GM21576 (cell line): Measurements from ENCODE around the gene AGBL5.
A peak's percentile ranks its signal among the peaks of the same experiment; 100 is the strongest.

ENCODE experiments used
- ATAC-seq: cut with Tn5 transposase; IDR thresholded peaks from one replicate; pipeline ENCODE4 v1.9.1; 2021; ENCODE audit warnings: mild to moderate bottlenecking, moderate library complexity; ENCODE audit not compliant: unreplicated experiment

AGBL5 gene

DNA sequence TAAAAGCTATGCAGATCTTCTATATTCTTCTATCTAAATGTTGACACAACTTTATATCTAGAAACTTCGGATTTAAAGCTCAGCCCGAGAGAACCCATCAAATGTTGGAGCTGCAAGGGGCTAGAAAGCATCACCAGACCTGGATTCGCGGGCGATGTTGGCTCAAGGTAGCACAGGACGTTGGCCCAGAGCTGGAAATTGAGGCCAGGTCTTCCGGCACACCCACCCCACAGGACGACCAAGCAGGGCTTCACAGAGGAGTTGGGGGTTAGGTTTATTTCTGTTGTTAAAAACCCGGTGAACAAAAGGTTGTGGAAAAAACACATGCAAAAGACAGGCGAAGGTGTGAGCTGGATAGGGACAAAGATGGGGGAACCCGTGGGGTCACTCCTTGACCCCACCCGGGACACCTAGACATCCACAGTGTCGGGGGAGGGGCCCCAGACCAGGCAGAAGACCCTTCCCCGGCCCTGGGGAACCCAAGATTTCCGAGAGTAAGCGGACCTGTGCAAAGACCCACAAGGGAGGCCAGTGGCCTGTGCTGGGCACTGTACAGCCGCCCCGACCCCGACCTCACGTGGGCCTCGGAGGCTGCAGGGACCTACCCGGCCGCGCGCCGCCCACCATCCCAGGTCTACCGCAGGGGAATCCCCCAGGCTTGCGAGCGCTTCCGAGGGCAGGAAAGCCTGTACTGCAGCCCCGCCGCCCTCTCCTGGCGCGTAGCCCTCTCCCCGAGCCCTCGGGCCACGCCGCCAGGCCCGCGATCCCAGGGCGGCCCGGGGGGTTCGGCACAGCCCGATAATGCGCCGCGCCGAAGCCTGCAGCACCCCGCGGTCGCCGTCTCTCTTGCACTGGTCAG is 1.8 kb upstream of the AGBL5 start:
- ATAC-seq: peak; percentile 13

DNA sequence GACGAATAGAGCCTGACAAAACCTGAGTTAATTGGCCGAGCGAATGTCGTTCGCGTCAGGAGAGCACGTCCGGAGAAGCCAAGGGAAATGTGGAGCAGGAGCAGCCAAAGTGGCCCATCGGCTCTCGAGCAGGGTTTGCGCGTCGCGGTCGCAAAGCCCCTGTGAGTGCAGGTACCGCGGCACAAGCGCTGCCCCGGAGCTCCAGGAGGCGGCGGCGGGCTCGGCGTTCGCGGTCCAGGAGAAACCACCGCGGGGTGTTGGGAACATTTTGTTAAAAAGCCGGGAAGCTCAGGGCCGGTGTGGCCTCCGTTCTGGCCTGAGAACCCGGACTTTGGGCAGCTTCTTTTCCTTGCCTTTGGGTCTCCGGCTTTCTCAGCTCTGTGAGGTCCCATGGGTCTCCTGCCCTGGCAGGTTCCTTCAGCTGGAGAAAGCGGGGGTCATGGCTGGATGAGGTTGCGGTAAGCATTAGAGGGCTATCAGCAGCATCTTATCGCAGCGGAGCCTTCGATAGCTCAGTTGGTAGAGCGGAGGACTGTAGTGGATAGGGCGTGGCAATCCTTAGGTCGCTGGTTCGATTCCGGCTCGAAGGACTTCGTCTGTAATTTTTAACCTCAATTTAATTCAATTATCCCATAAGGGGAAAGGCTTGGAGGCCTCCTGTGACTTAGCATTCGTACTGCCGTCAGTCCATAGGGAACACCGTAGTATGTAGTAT is 1.0 kb upstream of the AGBL5 start:
- peak; percentile 46 for ATAC-seq

DNA sequence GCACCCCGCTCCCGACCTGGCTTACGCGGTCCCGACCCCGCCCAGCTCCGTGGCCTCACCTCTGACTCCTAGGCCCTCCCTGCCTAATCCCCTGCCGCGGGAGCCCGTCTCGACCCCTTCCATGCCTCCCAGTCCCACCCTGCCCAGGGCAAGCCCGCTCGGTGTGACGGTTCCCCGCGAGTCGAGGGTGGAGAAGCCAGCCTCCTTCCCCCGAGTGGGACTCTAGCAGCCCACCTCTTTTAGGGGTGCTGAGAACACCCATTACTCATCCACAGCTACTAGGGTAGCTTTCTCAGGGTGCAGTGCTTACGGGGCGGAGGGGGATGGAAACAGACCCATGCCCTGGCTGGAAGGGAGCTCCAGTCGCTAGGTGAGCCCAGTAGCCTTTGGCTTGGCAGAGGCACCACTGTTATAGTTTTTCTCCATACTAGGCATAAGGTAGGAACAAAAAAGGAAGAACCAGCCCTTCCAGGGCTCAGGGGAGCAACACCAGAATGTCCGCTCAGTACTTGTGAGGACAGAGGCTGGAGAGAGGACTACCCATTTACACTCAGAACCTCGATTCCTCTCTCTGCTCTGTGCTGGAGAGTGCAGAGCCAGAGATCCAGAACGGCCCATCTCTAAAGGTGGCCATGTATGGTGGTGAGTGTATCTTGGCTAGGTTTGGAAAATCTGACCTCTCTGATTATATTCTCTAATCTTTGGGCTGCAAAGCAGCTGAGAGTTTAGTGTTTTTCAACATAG is 606 bp downstream of the AGBL5 start:
- ATAC-seq: no peak

DNA sequence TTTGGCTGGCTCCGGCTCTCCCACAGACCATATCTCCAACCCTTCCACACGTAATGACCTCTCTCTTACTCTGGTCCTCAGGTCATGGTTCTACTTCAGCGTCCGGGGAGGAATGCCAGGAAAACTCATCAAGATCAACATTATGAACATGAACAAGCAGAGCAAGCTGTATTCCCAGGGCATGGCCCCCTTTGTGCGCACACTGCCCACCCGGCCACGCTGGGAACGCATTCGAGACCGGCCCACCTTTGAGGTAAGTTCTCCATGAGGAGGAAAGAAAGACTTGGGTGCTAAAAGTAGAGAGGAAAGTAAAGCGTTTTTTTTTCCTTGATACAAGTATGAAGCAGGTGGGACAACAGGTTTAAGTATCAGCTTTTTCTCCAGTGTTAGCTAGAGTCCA is 1.9 kb downstream of the AGBL5 start:
- ATAC-seq: no peak

DNA sequence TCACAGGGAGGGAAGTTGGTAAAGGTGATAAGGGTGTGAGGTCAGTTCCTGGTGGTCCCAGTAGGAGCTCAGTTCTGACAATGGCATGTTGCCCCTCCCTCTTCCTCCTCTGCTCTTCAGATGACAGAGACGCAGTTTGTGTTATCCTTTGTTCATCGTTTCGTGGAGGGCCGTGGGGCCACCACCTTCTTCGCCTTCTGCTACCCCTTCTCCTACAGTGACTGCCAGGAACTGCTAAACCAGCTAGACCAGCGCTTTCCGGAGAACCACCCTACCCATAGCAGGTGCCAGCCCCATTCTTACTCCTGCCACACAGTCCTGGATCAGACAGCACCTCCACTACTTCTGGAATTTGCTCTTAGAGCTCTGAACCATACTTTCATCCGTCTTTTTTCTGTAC is 2.3 kb downstream of the AGBL5 start:
- no peak for ATAC-seq

DNA sequence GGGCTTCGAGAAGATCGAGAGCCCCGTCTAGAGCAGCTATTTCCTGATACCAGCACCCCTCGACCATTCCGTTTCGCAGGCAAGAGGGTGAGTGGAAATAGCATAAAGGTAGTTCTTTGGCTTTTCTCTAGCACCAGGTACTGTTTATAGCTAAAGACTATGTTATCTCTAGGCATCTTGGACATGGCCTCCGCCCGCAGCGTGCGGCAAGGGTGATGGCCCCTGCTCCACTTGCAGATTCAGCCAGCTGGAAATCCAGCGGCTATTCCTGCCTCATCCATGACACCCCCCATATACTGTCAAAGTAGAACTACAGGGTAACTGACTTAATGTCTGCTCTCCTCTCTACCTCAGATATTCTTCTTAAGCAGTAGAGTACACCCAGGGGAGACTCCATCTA is 3.3 kb downstream of the AGBL5 start:
- no peak for ATAC-seq

DNA sequence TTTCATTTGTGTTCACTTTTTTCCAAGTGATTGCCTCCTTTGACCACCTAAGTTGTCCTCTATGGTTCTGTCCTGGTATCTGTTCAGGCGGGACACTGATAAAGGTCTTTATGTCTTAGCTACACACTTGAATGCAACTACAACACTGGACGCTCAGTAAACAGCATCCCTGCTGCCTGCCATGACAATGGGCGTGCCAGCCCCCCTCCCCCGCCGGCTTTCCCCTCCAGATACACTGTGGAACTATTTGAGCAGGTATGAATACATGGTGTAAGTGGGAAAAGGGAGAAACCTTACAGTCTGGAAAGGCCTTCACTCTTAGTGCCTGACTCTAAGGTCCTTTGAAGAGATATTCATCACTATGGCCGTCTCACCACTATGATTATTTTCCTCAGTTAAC is 5.7 kb downstream of the AGBL5 start:
- no peak for ATAC-seq

DNA sequence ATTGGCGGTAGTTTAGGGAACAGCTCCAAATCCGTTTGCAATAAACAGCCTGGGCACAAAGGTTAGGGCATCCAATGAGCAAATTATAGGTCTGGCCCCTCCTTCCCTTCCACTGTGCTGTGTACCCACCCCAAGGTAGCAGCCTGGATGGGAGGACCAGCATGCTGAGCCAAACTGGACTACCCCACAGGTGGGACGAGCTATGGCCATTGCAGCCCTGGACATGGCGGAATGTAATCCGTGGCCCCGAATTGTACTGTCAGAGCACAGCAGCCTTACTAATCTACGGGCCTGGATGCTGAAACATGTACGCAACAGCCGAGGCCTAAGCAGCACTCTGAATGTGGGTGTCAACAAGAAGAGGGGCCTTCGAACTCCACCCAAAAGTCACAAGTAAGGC is 6.7 kb downstream of the AGBL5 start:
- ATAC-seq: no peak

DNA sequence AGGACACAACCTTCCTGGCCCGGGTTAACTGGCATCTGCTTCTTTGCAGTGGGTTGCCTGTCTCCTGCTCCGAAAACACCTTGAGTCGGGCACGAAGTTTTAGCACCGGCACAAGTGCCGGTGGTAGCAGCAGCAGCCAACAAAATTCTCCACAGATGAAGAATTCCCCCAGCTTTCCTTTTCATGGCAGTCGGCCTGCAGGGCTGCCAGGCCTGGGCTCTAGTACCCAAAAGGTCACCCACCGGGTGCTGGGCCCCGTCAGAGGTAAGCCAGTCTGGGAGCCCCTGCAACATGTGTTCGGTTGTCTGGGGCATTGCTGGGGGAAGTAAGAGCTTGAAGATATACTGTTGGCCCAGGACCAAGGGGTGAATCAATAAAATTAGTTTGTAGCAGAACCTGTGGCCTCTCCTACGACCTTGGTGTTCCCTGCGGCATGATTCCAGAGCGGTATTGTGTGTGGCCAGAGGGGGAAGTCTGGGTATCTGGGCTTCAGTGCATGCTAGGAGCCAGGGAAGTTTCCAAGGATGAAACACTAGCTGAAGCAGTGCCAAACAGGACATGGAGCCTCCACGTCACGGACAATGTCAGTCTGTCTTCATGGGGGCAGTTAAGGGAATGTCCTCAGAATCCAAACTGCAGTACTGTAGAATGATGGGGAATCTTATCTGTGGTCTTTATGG is 7.8 kb downstream of the AGBL5 start:
- ATAC-seq: no peak

DNA sequence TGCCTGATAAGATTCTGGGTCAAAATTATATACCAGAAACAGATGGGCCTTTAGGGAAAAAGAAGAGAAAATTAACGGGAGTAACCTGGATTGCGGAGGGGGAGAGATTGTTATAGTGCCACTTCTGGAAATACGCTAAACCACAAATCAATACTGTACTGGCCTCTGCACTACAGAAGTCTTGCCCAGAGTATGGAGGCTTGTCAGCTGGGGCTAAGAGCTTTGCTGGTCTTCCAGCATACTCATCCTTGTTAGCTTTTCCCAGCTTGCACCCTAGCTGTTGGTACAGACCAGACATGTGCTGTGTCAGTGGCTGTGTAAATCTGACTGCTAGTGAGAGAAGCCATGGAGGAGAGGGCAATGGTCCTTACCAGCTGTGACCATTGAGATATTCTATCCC is 8.9 kb downstream of the AGBL5 start:
- ATAC-seq: no peak

DNA sequence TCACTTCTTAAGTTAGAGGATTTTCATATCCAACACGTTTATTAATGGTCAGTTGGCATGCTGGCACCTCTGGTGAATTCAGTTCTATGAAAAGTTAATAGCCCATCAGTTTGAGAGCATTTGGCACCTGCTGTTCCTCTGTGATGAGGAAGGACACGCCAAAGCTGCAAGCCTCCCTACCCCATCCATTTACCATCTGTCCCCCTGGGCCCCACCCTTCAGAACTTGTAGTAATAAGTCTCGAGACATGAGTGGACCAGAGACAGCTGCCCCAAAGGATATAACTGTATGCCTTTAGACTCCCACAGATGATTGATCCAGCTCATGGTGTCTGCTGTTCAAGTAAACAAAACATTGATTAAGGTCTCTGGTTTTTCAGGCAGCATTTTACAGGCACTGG is 13.7 kb downstream of the AGBL5 start:
- no peak for ATAC-seq

DNA sequence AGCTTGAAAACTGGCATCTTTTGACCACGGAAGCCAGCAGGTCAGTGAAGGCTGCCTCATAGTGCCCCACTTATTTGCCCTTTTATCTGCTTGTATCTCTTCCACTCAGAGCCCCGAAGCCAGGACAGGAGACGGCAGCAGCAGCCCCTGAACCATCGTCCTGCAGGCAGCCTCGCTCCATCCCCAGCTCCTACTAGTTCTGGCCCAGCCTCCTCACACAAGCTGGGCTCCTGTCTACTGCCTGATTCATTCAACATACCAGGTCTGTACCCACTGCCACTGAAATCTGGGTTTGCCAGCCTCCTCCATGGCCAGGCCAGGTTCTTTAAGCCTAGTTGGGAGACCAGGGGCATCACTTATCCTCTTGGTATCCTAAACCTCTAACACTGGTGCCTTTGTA is 15.9 kb downstream of the AGBL5 start:
- ATAC-seq: no peak

DNA sequence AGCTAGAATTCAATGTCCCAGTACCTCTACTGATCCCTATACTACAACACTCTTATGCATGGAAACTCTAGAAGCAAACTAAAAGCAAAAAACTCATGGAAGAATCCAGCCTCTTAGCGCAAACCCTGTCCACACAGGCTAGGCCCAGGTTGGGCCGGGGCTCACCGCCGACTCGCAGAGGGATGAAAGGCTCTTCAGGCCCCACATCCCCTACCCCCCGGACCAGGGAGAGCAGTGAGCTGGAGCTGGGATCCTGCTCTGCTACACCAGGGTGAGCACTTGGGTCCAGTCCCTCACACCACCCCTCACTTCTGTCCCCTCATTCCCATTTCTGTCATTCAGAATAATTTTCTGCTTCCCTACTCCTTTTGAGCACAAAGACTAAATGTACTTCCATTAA is 18.0 kb downstream of the AGBL5 start:
- no peak for ATAC-seq

DNA sequence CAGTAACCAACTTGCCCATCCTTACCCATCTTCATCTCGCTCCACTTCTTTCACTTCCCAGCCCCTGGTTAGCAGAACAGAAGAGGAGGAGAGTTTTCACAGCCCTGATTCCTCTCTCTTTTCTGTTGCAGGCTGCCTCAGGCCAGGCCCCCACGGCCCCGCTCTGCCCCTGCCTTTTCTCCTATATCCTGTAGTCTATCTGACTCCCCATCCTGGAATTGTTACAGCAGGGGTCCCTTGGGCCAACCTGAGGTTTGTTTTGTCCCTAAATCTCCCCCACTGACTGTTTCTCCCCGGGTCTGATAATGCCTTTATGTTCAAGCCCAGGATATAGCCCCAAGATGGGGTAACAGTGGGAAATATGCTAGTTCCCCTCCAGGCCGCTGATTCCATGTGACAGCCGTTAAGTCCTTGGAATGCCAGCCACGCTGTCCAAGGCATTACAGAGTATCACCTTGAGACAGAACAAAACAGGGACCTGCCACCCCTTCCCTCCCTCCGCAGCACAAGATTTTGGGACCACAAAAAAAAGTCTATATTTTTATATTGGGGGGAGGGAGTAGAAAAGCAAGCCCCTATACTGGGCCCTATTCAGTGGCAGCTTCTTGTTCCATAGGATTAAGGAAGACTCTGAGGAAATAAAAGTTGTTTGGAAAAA is 18.6 kb downstream of the AGBL5 start:
- ATAC-seq: no peak

DNA sequence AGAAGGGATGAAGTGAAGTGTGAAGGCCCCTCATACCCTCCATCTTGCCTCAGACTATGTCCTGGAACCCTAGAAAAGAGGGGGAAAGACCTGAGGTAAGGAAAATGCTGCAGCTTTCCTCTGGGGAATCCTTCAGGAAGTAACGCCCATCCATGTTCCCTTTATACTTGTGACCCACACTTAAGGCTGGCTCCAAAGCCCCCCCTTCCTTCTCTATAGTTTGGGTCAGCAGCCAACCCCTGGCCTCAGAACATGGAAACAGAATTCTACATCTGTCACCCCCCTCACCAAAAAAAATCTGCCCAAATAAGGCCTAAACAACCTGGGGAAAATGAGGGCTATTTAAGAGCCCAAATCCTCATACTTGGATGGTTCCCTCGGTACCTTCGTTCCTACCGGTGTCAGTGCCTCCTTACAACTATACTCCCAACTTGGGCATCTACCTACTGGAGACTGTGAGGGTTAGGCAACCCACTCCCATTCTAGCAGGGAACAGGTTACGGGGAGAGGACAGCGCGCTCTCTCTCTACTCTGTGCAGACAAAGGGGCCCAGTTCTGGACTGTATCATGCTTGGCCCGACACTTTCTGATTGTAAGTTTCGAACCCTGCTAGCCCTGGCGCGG is 19.3 kb downstream of the AGBL5 start:
- no peak for ATAC-seq

DNA sequence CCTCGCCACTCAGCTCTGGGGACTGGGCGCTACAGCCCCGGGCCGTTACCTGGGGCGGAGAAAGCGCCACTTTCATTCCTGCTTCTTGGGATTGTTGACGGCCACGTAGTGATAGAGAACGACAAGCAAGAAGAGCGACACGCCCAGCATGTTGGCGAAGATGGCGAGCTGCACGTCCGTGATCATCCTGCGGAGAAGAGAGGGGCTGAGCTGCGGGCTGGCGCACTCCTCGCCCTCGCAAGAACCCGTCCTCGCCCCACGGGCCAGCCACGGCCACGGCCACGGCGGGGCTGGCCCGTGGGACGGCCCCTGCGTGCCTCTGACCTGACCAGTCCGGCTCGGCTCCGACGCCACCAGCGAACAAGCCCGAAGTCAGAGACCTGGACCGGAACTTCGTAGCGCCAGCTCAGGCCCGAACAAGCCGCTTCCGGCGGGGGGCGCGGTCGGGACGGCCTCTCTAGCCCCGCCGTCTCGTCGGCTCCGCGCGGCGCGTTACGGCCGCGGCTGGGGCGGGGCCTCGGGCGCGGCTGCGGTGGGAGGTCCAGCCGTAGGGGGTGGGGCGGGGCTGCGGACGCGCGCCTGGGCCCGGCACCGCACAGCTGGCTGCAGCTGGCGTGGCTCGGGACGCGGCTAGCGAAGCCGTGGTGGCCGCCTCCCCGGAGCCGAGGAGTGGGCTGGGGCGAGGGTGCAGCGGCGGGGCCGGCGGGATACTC is 20.0 kb downstream of the AGBL5 start, which contains the start of gene OST4:
TSS of gene OST4 (minus strand) at position 378 of the 713 bp plus-strand sequence.
- ATAC-seq: peak; percentile 81

DNA sequence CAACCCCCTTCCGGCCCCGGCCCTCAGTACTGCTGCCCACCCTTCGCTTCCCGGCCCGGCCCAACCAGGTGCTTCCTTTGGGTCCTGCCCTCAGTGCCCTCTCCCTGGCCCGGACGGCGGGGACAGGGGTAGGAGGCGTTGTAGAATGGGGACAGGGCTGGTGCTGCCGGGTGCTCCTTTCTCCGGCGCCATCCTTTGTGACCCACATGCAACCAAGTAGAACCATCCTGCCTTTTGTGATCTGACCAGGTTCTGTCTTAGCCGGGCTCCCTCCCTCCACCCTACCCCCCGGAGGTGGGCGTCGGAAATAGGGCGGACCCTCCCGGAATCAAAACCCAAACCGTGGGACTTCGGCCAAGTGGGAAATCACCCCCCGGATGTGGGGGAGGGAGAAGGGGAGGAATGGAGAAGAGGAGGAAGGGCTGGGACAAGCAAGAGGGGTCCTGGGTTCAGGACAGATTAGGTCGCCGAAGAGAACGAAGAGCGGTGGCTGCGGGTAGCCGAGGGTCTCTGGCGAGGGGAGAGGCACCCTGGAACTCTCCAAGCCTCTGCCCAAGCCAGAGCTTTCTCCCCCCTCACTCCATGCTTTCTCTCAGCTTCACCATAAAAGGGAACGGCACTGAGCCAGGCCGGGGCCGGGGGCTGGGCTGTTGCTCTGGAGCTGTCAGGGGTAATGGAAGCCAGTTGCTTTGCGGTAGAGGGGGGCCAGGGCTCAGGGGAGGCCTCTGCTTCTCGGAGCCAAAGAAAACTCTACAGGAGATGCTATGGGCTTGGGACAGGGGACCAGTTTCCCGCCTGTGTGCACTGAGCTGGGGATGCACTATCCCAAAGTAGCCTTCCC is 20.7 kb downstream of the AGBL5 start:
- peak; percentile 5 for ATAC-seq

DNA sequence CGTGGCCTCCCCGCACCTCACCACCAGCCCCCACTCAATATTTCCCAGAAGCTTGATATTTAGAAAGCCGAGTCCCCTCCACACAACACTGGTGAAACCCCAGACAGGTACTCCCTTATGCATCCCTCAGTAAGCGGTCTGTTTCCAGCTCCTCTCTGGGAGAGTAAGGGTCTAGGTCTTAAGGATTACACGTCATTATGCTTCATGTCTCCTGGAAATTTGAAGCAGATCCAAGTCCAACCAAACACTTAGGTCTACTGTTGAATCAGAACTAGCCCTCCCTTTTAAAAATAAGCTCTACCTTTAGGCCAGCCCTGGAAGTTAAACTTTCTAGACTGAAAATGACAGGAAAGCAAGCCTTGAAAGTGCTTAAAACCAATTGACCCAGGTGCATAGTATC is 21.5 kb downstream of the AGBL5 start:
- ATAC-seq: no peak

DNA sequence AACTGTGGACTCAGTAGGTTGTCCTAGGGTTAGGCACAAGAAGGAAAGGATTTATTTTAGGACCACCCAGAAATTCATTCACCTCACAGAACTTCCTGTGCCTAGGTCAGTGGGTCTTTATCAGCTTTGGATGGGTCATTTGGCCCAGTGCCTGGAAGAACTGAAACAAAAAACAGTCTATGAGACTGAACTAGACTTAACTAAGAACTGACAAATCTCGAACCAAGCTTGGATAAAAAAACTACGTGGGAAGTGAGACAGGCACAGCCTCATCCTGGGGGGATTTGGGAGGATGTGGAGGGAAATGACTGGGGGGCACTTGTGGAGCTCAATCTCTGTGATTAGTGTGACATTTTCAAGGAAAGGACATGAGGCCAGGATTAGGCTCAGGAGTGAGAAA is 22.3 kb downstream of the AGBL5 start:
- no peak for ATAC-seq
